OCI-LY1 (cell line): ENCODE results near the gene CCL11.
"Not testable (repeated sequence)": the region's sequence is repeated elsewhere in the genome, so short reads cannot be mapped to it uniquely, and the experiment has no call there.

ENCODE experiments used
- H2AFZ ChIP-seq: fragments of 200-600 bp; sonication (generic), shearing (Covaris generic); 2 replicates; pipeline ENCODE4 v1.6.0; 2014; ENCODE audit warnings: antibody characterized with exemption, mild to moderate bottlenecking, low read length
- H3F3A ChIP-seq: fragments of 200-600 bp; sonication (generic), shearing (Covaris generic); 2 replicates; pipeline ENCODE4 v1.6.0; 2014; ENCODE audit warnings: mild to moderate bottlenecking, antibody characterized with exemption, low read length, moderate library complexity; ENCODE audit not compliant: insufficient read depth
- H3K27ac ChIP-seq: fragments of 200-600 bp; sonication (generic); 2 replicates; pipeline ENCODE4 v1.5.1; 2014; ENCODE audit warnings: low read length, mixed run types, mild to moderate bottlenecking, low read depth; ENCODE audit not compliant: poor library complexity, severe bottlenecking
- H3K27me3 ChIP-seq: fragments of 200-600 bp; sonication (generic); 2 replicates; pipeline ENCODE4 v1.6.0; 2014; ENCODE audit warnings: antibody characterized with exemption, mild to moderate bottlenecking, low read length, moderate library complexity; ENCODE audit not compliant: insufficient read depth
- H3K36me3 ChIP-seq: fragments of 200-600 bp; sonication (generic); 2 replicates; pipeline ENCODE4 v1.6.1; 2014; ENCODE audit warnings: mild to moderate bottlenecking, antibody characterized with exemption, low read length, moderate library complexity, mixed read lengths; ENCODE audit not compliant: insufficient read depth
- H3K4me1 ChIP-seq: fragments of 200-600 bp; sonication (generic); 2 replicates; pipeline ENCODE4 v1.5.1; 2014; ENCODE audit warnings: mild to moderate bottlenecking, low read length, moderate library complexity; ENCODE audit not compliant: insufficient read depth, severe bottlenecking
- H3K4me2 ChIP-seq: fragments of 200-600 bp; sonication (generic), shearing (Covaris generic); 2 replicates; pipeline ENCODE4 v1.6.1; 2014; ENCODE audit warnings: low read length
- H3K4me3 ChIP-seq: fragments of 200-600 bp; sonication (generic); 2 replicates; pipeline ENCODE4 v1.5.1; 2014; ENCODE audit warnings: low read length, low read depth, mild to moderate bottlenecking, mixed read lengths; ENCODE audit not compliant: poor library complexity, severe bottlenecking
- H3K79me2 ChIP-seq: fragments of 200-600 bp; shearing (Covaris generic); 2 replicates; pipeline ENCODE4 v1.6.1; 2016; ENCODE audit warnings: mixed run types, low read length, mixed read lengths; ENCODE audit not compliant: insufficient read depth
- H3K9ac ChIP-seq: fragments of 200-600 bp; sonication (generic), shearing (Covaris generic); 2 replicates; pipeline ENCODE4 v1.6.1; 2014; ENCODE audit warnings: mild to moderate bottlenecking, low read length, mixed read lengths
- H3K9me2 ChIP-seq: fragments of 200-600 bp; sonication (generic), shearing (Covaris generic); 2 replicates; pipeline ENCODE4 v1.6.1; 2014; ENCODE audit warnings: low read depth, mild to moderate bottlenecking, low read length, mixed read lengths
- H3K9me3 ChIP-seq: fragments of 200-600 bp; shearing (Covaris generic); 2 replicates; pipeline ENCODE4 v1.6.1; 2014; ENCODE audit warnings: low read length, mixed read lengths
- H4K20me1 ChIP-seq: fragments of 200-600 bp; sonication (generic), shearing (Covaris generic); 2 replicates; pipeline ENCODE4 v1.6.0; 2016; ENCODE audit warnings: mild to moderate bottlenecking, low read length; ENCODE audit not compliant: insufficient read depth
- CTCF ChIP-seq: fragments of 200-600 bp; sonication (generic), shearing (Covaris generic); IDR thresholded peaks from 2 replicates; pipeline ENCODE4 v1.5.1; 2017; ENCODE audit warnings: mild to moderate bottlenecking, antibody characterized with exemption, low read length, moderate library complexity, mixed read lengths
- EZH2 ChIP-seq: fragments of 200-600 bp; sonication (generic), shearing (Covaris generic); IDR thresholded peaks from 2 replicates; pipeline ENCODE4 v1.8.0; 2017; ENCODE audit warnings: borderline replicate concordance, mixed run types, mild to moderate bottlenecking, antibody characterized with exemption, low read length, moderate library complexity, mixed read lengths

The CCL11 gene

GRCh38 chr17:34318474-34318873, 32.9 kb downstream of the CCL11 start:
- no peaks in the 10 kb centered on the region for H3K27me3 ChIP-seq
- no peaks in the 10 kb centered on the region for H3K4me1 ChIP-seq
- H3K79me2 ChIP-seq: no peaks in the 10 kb centered on the region
- H3K4me3 ChIP-seq: no peak overlapping the region
- no peak overlapping the region for H3K9ac ChIP-seq
- H2AFZ ChIP-seq: no peak overlapping the region
- H3F3A ChIP-seq: no peaks in the 10 kb centered on the region
- H3K27ac ChIP-seq: no peak overlapping the region
- TF ChIP-seq EZH2 (no peak), CTCF (peak; percentile 40; the same call in 1 of the 2 replicates)
- no peaks in the 10 kb centered on the region for H4K20me1 ChIP-seq
- no peaks in the 10 kb centered on the region for H3K9me2 ChIP-seq
- no peak overlapping the region for H3K4me2 ChIP-seq
- H3K9me3 ChIP-seq: no peaks in the 10 kb centered on the region
- H3K36me3 ChIP-seq: no peaks in the 10 kb centered on the region

- H3K36me3 ChIP-seq: no peaks in the 10 kb centered on the region
- no peaks in the 10 kb centered on the region for H3K9me3 ChIP-seq
- H3K79me2 ChIP-seq: no peaks in the 10 kb centered on the region
- H3K4me3 ChIP-seq: no peak within 1 kb of the TSS
- no peak within 1 kb of the TSS for H3K27ac ChIP-seq
- no peaks in the 10 kb centered on the region for H3K27me3 ChIP-seq
- no peak within 1 kb of the TSS for H2AFZ ChIP-seq
- H4K20me1 ChIP-seq: no peaks in the 10 kb centered on the region
- H3F3A ChIP-seq: no peaks in the 10 kb centered on the region
- no peak for TF ChIP-seq EZH2
- no peak for TF ChIP-seq CTCF
- H3K9me2 ChIP-seq: no peaks in the 10 kb centered on the region
- H3K9ac ChIP-seq: no peak within 1 kb of the TSS
- no peak within 1 kb of the TSS for H3K4me2 ChIP-seq
- no peaks in the 10 kb centered on the region for H3K4me1 ChIP-seq
Measured at GRCh38 chr17:34319039-34319483, 33.5 kb downstream of the CCL11 start, which contains the start of gene CCL8. Gene CCL8, plus strand, starts transcription at chr17:34319435. Its CDS starts 67 bp downstream, at chr17:34319502.

- Histone ChIP-seq H3K27ac (no peak overlapping the region), H4K20me1 (no peaks in the 10 kb centered on the region), H3K27me3 (no peaks in the 10 kb centered on the region), H3K4me1 (no peaks in the 10 kb centered on the region), H3F3A (no peaks in the 10 kb centered on the region), H3K4me2 (no peak overlapping the region), H3K9ac (no peak overlapping the region), H2AFZ (no peak overlapping the region), H3K79me2 (no peaks in the 10 kb centered on the region), H3K9me2 (no peaks in the 10 kb centered on the region), H3K9me3 (no peaks in the 10 kb centered on the region), H3K36me3 (no peaks in the 10 kb centered on the region), H3K4me3 (no peak overlapping the region)
- TF ChIP-seq EZH2 (no peak), CTCF (no peak)
Measured at GRCh38 chr17:34321964-34322363, 36.4 kb downstream of the CCL11 start.

GRCh38 chr17:34327580-34327979, 42.0 kb downstream of the CCL11 start:
- H3K9ac ChIP-seq, H3K4me2 ChIP-seq, H3K4me1 ChIP-seq, H3K36me3 ChIP-seq, H4K20me1 ChIP-seq, H3K79me2 ChIP-seq, H3K9me2 ChIP-seq, H3F3A ChIP-seq, H3K9me3 ChIP-seq, H3K27me3 ChIP-seq, H3K4me3 ChIP-seq, H3K27ac ChIP-seq, H2AFZ ChIP-seq: not testable (repeated sequence)
